Measurements from ENCODE around the gene GYS2. TPM values are rescaled to one million over a fixed set of nuclear protein-coding genes. Genes with fewer than 3 reads are reported as not detected.

Gene GYS2
- total RNA-seq, 1 donor from 2014 or later = not detected

DNA sequence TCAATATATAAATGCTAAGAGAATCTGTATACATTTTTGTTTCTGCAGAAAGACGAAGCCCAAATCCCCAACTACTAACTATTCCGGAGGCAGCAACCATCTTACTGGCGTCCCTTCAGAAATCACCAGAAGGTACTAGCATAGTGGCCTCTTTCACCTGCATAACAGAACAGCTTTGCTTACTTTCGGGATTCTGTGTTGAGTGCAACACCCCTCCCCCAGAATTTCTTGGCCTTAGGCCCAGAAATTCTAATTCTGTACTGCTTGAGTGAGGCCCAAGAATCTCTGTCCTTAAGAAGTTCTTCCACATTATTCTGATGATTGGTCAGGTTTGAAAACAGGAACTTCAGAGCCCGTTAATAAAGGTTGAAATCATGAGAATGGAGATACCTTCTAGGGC lies 75.7 kb downstream of the GYS2 start:
- peak overlapping the region; percentile 82 for H3K4me3 Mint-ChIP-seq (ENCODE audit: unreplicated experiment)
- no peaks in the 10 kb centered on the region for H3K4me1 Mint-ChIP-seq (ENCODE audit: low read depth, unreplicated experiment)
- H3K27me3 Mint-ChIP-seq (ENCODE audit: unreplicated experiment) = peaks cover 2% of the 10 kb centered on the region
- TF ChIP-seq, protein P1, sequence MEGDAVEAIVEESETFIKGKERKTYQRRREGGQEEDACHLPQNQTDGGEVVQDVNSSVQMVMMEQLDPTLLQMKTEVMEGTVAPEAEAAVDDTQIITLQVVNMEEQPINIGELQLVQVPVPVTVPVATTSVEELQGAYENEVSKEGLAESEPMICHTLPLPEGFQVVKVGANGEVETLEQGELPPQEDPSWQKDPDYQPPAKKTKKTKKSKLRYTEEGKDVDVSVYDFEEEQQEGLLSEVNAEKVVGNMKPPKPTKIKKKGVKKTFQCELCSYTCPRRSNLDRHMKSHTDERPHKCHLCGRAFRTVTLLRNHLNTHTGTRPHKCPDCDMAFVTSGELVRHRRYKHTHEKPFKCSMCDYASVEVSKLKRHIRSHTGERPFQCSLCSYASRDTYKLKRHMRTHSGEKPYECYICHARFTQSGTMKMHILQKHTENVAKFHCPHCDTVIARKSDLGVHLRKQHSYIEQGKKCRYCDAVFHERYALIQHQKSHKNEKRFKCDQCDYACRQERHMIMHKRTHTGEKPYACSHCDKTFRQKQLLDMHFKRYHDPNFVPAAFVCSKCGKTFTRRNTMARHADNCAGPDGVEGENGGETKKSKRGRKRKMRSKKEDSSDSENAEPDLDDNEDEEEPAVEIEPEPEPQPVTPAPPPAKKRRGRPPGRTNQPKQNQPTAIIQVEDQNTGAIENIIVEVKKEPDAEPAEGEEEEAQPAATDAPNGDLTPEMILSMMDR (IDR thresholded peaks at IDR 0.05; ENCODE audit: partially characterized antibody, unreplicated experiment) = no peak
- H3K36me3 Mint-ChIP-seq (ENCODE audit: unreplicated experiment) = peaks cover 9% of the 10 kb centered on the region
- H3K9me3 Mint-ChIP-seq (ENCODE audit: unreplicated experiment) = no peaks in the 10 kb centered on the region
- no peak for DNase-seq
- H3K27ac Mint-ChIP-seq (ENCODE audit: unreplicated experiment) = no peak overlapping the region

DNA sequence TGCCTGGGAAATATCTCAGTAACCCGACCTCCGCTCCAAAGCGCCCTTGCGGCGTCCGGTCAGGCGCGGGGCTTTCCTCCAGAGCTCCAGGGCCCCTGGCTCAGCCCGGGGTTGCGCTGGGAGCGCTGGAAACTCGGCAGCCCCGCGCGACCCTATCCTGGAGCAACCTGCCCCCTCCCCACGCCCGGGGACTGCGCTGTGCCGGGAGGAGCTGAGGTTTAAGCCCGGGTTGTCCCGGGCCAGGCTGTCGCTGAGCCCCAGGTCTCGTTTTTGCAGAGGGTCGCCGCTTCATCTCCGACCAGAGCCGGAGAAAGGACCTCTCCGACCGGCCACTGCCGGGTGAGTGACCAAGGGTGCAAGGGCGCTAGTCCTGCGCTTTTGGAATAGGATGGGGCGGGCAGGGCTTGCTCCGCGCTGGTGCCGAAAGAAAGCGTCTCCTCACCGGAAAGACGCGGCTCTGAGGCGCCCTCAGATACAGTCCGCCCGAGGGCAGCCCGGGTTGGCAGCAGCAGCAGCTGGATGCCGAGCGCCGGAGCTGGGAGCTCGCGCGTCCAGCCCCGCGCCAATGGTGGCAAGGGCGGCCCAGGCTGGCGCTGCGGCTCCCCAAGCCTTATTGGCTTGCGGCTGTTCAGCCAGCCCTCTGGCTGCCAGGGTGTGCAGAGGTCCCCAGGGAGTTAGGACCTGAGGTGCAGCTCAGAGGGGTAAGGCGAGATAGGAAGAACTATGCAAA lies 77.0 kb downstream of the GYS2 start:
- H3K36me3 Mint-ChIP-seq (ENCODE audit: unreplicated experiment) = peaks cover 9% of the 10 kb centered on the region
- H3K4me1 Mint-ChIP-seq (ENCODE audit: low read depth, unreplicated experiment) = no peaks in the 10 kb centered on the region
- H3K27me3 Mint-ChIP-seq (ENCODE audit: unreplicated experiment) = peaks cover 2% of the 10 kb centered on the region
- TF ChIP-seq, protein P1 (IDR thresholded peaks at IDR 0.05; ENCODE audit: partially characterized antibody, unreplicated experiment) = no peak
- DNase-seq = peak; percentile 72
- peak overlapping the region; percentile 82 for H3K4me3 Mint-ChIP-seq (ENCODE audit: unreplicated experiment)
- no peak overlapping the region for H3K27ac Mint-ChIP-seq (ENCODE audit: unreplicated experiment)
- no peaks in the 10 kb centered on the region for H3K9me3 Mint-ChIP-seq (ENCODE audit: unreplicated experiment)

DNA sequence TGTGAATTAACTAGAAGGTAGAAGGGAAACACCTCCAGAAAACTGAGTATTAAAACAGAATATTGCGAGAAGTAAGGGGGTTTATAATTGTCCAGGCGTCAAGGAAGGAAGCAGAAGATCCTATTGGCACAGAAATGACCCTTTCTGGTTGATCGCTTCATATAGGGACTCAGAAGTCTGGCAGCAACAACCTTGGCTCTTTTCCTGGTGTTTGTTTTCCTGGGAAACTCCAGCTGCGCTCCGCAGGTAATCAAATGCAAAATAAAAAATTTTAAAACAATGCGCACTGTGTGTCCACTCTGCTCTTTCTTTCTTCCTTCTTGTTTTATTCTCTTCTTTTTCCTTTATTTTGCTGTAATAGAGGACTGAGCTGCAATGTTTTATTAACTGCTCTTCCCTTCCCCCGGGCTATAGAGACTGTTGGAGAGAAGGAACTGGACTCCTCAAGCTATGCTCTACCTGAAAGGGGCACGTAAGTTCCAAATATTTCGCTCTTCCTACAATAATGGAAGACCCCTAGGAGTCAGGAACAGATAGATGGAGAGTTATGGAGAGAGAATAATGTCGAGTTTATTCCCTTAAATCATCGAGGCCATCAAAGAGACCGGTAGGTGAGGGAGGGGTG lies 77.8 kb downstream of the GYS2 start:
- Mint-ChIP-seq H3K27ac (ENCODE audit: unreplicated experiment) (no peak overlapping the region), H3K36me3 (ENCODE audit: unreplicated experiment) (peaks cover 9% of the 10 kb centered on the region), H3K27me3 (ENCODE audit: unreplicated experiment) (peaks cover 2% of the 10 kb centered on the region), H3K9me3 (ENCODE audit: unreplicated experiment) (no peaks in the 10 kb centered on the region), H3K4me1 (ENCODE audit: low read depth, unreplicated experiment) (no peaks in the 10 kb centered on the region), H3K4me3 (ENCODE audit: unreplicated experiment) (peak overlapping the region; percentile 82)
- DNase-seq = no peak
- TF ChIP-seq, protein P1 (IDR thresholded peaks at IDR 0.05; ENCODE audit: partially characterized antibody, unreplicated experiment) = no peak

DNA sequence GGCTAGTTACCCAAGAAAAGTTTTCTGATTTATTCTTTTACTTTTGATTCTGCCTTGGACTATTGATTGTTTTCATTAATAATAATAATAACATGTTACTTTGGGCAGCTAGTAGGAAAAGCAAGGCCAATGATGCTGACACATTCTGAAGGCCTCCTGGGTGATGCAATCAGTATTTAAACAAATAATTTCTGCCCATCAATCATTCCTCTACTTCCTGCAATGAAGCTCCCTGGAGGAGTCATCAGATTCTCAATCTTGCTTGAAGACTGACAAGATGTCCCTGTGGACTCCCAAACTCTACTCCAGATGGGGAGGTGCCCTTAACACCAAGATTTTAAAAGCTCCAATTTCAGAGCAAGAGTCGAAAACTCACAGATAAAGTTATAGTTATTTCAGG lies 78.6 kb downstream of the GYS2 start, which contains the start of gene SPX:
SPX (plus strand) TSS at position 244 of the 400 bp plus-strand sequence. CDS start 177 bp downstream, outside the sequence.
- Mint-ChIP-seq H3K4me3 (ENCODE audit: unreplicated experiment) (peak within 1 kb of the TSS; percentile 82), H3K27ac (ENCODE audit: unreplicated experiment) (no peak within 1 kb of the TSS), H3K9me3 (ENCODE audit: unreplicated experiment) (no peaks in the 10 kb centered on the region), H3K4me1 (ENCODE audit: low read depth, unreplicated experiment) (no peaks in the 10 kb centered on the region), H3K36me3 (ENCODE audit: unreplicated experiment) (peaks cover 9% of the 10 kb centered on the region), H3K27me3 (ENCODE audit: unreplicated experiment) (peaks cover 2% of the 10 kb centered on the region)
- DNase-seq = no peak
- TF ChIP-seq, protein P1 (IDR thresholded peaks at IDR 0.05; ENCODE audit: partially characterized antibody, unreplicated experiment) = no peak

DNA sequence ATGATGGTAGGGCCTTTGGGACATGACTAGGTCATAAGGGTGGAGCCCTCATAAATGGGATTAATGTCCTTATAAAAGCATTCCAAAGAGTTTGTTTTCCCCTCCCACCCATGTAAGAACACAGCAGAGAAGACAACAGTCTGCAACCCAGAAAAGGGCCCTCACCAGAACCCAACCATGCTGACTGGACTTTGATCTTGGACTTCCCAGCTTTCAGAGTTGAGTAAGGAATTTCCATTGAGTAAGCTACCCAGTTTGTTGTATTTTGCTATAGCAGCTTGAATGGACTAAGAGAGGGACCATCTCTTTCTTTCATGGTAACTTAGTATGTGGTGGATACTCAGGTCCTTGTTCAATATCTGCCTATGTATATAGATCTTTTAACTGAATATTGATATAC lies 81.5 kb downstream of the GYS2 start:
- Mint-ChIP-seq H3K27ac (ENCODE audit: unreplicated experiment) (no peak overlapping the region), H3K4me3 (ENCODE audit: unreplicated experiment) (no peak overlapping the region), H3K36me3 (ENCODE audit: unreplicated experiment) (peaks cover 9% of the 10 kb centered on the region), H3K27me3 (ENCODE audit: unreplicated experiment) (peaks cover 2% of the 10 kb centered on the region), H3K4me1 (ENCODE audit: low read depth, unreplicated experiment) (no peaks in the 10 kb centered on the region), H3K9me3 (ENCODE audit: unreplicated experiment) (no peaks in the 10 kb centered on the region)
- no peak for DNase-seq
- TF ChIP-seq, protein P1 (IDR thresholded peaks at IDR 0.05; ENCODE audit: partially characterized antibody, unreplicated experiment) = no peak
